ENCODE measurements around the gene LYRM2. TPM values are rescaled to one million over a fixed set of nuclear protein-coding genes. Genes with fewer than 3 reads are reported as not detected.
"Not testable (repeated sequence)": the region's sequence is repeated elsewhere in the genome, so short reads cannot be mapped to it uniquely, and the experiment has no call there.

Gene LYRM2
- total RNA-seq, 1 donor from 2014 or later = 30.5 TPM

DNA sequence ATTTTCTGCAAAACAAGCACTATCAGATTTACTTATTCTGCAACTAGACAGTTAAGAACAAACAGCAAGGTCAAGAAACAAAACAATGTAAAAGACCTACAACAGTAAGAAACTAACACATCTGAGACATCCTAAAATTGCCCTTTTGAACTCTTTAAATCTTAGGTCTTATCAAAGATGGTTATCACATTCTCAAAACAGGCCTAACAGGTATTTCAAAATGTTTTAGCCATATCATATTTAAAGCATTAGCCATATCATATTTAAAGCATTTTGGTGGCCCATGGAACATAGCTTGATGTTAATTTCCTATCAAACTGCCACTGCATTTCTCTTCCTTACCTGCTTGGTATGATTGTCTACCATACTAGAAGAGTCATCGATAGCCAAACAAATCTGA is 11.1 kb upstream of the LYRM2 start:
- DNase-seq (ENCODE audit: low read depth) = no peak

- peak; percentile 19 for DNase-seq (ENCODE audit: low read depth)
Measured at GRCh38 chr6:89644864-89645263, 6.3 kb upstream of the LYRM2 start.

GRCh38 chr6:89643406-89643805 is 4.9 kb upstream of the LYRM2 start:
- no peak for DNase-seq (ENCODE audit: low read depth)

- no peak for DNase-seq (ENCODE audit: low read depth)
Measured at GRCh38 chr6:89642956-89643355, 4.4 kb upstream of the LYRM2 start.

GRCh38 chr6:89641581-89641980 is 3.0 kb upstream of the LYRM2 start:
- not testable (repeated sequence) for DNase-seq (ENCODE audit: low read depth)

DNA sequence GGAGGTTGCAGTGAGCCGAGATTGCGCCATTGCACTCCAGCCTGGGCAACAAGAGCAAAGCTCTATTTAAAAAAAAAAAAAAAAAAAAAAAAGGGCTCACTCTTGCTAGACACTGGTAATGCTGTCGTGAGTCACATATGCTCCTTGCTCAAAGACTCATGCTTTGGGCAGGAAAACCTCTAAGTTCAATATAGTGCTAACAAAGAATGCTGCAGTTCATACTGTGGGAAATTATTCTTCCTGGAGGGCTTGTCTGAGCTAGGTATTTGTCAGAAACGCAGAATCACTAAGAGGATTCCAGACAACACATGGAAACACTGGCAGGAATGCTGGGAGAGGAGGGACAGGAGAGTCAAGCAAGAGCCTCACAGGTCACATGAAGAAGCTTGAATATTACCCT is 2.3 kb upstream of the LYRM2 start:
- peak; percentile 37 for DNase-seq (ENCODE audit: low read depth)

GRCh38 chr6:89637960-89638319 is 607 bp downstream of the LYRM2 start:
- no peak for DNase-seq (ENCODE audit: low read depth)

GRCh38 chr6:89636412-89636811 is 2.1 kb downstream of the LYRM2 start:
- DNase-seq (ENCODE audit: low read depth) = not testable (repeated sequence)

GRCh38 chr6:89630488-89630887 is 8.1 kb downstream of the LYRM2 start:
- DNase-seq (ENCODE audit: low read depth) = no peak

- no peak for DNase-seq (ENCODE audit: low read depth)
Measured at GRCh38 chr6:89623749-89624148, 14.8 kb downstream of the LYRM2 start.

- DNase-seq (ENCODE audit: low read depth) = no peak
Measured at GRCh38 chr6:89619567-89619966, 19.0 kb downstream of the LYRM2 start.

DNA sequence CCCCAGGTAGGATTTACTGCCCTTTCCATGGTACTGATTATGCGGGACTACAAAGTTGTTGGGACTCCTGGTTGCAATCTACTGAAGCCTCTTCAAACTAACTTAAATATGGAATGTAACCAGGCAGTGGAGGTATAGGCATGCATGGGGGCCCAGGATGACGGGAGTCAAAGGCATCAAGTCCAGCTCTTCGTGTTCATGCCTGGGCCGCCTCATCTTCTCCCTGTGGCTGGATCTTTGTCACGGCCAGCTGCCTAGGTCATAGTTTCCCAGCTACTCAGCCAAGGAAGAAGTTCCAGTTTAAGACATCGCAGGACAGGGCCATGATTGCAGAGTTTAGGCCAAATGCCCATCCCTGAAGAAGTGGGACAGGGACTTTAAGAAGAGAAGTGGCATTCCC is 20.5 kb downstream of the LYRM2 start:
- no peak for DNase-seq (ENCODE audit: low read depth)

GRCh38 chr6:89616531-89616930 is 22.0 kb downstream of the LYRM2 start:
- no peak for DNase-seq (ENCODE audit: low read depth)

GRCh38 chr6:89615882-89616281 is 22.7 kb downstream of the LYRM2 start:
- DNase-seq (ENCODE audit: low read depth) = no peak

GRCh38 chr6:89613790-89614189 is 24.8 kb downstream of the LYRM2 start:
- DNase-seq (ENCODE audit: low read depth) = no peak

- no peak for DNase-seq (ENCODE audit: low read depth)
Measured at GRCh38 chr6:89612121-89612520, 26.4 kb downstream of the LYRM2 start.

DNA sequence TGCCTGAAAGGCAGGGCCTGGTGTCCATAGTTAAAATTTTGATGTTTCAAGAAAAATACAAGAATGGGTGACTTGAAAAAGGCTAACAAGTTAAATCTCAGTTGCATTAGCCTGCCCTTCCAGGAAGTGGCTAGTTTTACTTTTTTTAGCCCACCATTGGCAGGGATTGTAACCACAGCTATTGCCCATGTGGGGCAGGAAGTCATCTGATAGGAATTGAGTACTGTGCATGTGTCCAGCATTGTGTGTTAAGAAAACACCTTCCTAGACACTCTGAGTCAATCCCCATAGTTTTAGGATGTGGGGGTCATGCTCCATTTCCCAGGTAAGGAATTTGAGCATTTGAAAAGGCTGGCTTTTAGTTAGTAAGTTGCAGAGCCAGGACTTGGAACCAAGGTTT is 26.9 kb downstream of the LYRM2 start:
- peak; percentile 81 for DNase-seq (ENCODE audit: low read depth)

DNA sequence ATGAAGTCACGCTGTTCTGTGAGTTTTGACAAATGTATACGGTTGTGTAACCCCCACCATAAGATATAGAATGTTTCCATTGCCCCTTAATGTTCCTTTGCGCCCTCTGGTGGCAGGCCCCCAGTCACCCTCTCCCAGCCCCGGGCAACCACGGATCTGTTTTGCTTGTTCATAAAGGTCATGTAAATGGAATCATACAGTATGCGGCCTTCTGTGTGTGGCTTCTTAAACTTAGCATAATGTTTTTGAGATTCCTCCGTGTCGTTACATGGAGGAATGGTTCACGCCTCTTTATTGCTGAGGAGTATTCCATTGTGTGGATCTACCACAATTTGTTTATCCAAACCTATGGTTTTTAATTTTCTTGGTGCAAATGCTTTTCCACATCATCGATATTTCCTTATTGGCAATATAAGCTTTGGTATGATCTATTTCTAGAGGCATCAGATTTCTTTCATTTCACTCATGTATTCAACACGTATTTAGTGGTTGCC is 28.4 kb downstream of the LYRM2 start:
- no peak for DNase-seq (ENCODE audit: low read depth)

GRCh38 chr6:89605861-89606260 is 32.7 kb downstream of the LYRM2 start:
- no peak for DNase-seq (ENCODE audit: low read depth)

DNA sequence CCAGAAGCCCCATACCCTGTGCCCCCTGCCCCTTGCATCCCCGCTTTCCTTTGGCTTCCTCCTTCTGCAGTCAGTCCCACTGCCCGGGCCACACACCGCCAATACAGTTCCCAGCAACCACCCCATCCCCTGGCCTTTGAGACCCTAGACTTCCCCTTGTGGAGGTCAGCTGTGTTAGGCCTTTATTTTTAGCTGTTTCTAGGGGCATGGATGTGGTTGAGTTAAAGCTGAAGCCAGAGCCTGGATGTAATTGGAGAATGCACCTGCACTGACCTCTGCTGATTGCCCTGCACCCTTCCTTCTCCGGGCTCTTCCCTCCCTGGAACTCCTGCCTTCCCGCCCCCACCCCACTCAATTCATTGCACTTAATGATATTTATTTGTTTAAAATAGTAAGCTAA is 33.9 kb downstream of the LYRM2 start:
- no peak for DNase-seq (ENCODE audit: low read depth)

GRCh38 chr6:89602166-89602565 is 36.4 kb downstream of the LYRM2 start:
- DNase-seq (ENCODE audit: low read depth) = no peak

GRCh38 chr6:89599727-89600126 is 38.8 kb downstream of the LYRM2 start:
- DNase-seq (ENCODE audit: low read depth) = no peak

DNA sequence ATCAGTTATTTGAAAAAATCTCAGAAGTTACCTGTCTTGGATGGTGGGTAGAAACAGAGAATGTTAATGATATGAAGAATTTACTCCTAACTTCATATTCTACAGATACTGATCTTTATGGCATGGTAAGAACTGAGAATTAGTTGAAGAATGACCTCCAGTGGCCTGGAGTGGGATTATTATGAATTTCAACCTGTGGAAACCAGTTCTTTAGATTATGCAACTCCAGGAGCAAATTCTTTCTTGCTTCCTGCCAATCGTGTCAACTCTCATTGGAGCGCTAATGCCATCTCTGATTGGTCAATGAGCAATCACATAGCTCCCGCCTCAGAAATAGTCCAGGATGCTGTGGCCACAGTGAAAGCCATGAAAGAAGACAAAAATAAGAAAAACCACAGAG is 40.6 kb downstream of the LYRM2 start:
- peak; percentile 82 for DNase-seq (ENCODE audit: low read depth)

DNA sequence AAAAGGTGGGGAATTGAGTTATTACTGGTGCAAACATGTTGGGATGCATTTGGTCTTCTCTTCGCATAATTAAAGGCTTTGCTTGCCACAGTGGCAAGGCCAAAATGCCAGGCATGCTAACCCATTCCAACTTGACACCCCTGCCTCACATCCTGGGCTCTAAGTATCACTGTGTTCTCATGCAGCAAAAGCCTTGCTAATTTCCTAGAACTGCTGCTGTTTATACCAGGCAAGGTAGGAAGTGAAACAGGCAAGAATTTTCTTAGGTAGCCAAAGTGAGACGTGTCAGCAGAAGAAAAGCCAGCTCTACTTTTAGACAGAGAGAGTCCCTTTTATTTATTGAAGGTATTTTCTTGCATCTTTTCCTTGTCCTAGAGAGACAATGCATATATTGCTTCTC is 41.2 kb downstream of the LYRM2 start:
- DNase-seq (ENCODE audit: low read depth) = no peak

- no peak for DNase-seq (ENCODE audit: low read depth)
Measured at GRCh38 chr6:89596484-89596883, 42.1 kb downstream of the LYRM2 start.

Measured in renal cortical epithelial cell (primary cell).